Hematopoietic multipotent progenitor cell treated with erythropoietin and hydrocortisone succinate and interleukin-3 and kit ligand, for 17 days (in vitro differentiated cells): ENCODE measurements around the gene KIRREL3.

Experiments
- DNase-seq: peaks from one replicate; pipeline ENCODE4 v3.0.0-alpha.2; 2015; ENCODE audit warnings: low spot score

The KIRREL3 gene

GRCh38 chr11:126485021-126485792 lies 515.4 kb downstream of the KIRREL3 start:
- DNase-seq = no peak

GRCh38 chr11:126484266-126484665 lies 516.3 kb downstream of the KIRREL3 start:
- DNase-seq = no peak

- no peak for DNase-seq
Measured at GRCh38 chr11:126483621-126484195, 516.9 kb downstream of the KIRREL3 start.

GRCh38 chr11:126482586-126483108 lies 517.9 kb downstream of the KIRREL3 start:
- no peak for DNase-seq

- DNase-seq = no peak
Measured at GRCh38 chr11:126481303-126481680, 519.3 kb downstream of the KIRREL3 start.

- DNase-seq = peak; percentile 77
Measured at GRCh38 chr11:126480410-126481302, 519.9 kb downstream of the KIRREL3 start.

- DNase-seq = no peak
Measured at GRCh38 chr11:126480015-126480409, 520.6 kb downstream of the KIRREL3 start.

GRCh38 chr11:126479178-126479930 lies 521.2 kb downstream of the KIRREL3 start:
- no peak for DNase-seq

- DNase-seq = no peak
Measured at GRCh38 chr11:126478466-126478865, 522.1 kb downstream of the KIRREL3 start.

GRCh38 chr11:126477535-126478305 lies 522.9 kb downstream of the KIRREL3 start:
- DNase-seq = no peak

- DNase-seq = no peak
Measured at GRCh38 chr11:126476977-126477376, 523.6 kb downstream of the KIRREL3 start.

- DNase-seq = no peak
Measured at GRCh38 chr11:126476266-126476924, 524.2 kb downstream of the KIRREL3 start.

GRCh38 chr11:126475014-126475991 lies 525.3 kb downstream of the KIRREL3 start:
- DNase-seq = no peak

- DNase-seq = no peak
Measured at GRCh38 chr11:126474220-126474619, 526.4 kb downstream of the KIRREL3 start.

- DNase-seq = no peak
Measured at GRCh38 chr11:126473269-126473668, 527.3 kb downstream of the KIRREL3 start.

GRCh38 chr11:126469311-126469710 lies 531.3 kb downstream of the KIRREL3 start:
- no peak for DNase-seq

GRCh38 chr11:126468102-126468521 lies 532.5 kb downstream of the KIRREL3 start:
- no peak for DNase-seq

GRCh38 chr11:126467471-126467870 lies 533.1 kb downstream of the KIRREL3 start:
- DNase-seq = no peak

GRCh38 chr11:126467046-126467370 lies 533.6 kb downstream of the KIRREL3 start:
- DNase-seq = no peak
